ENCODE results near the gene KIF21A. TPM values are rescaled to one million over a fixed set of nuclear protein-coding genes. Genes with fewer than 3 reads are reported as not detected.

The KIF21A gene
- total RNA-seq, 4 donors from 2014 or later, result 19.7 to 56.1 (median 29.4) TPM

DNA sequence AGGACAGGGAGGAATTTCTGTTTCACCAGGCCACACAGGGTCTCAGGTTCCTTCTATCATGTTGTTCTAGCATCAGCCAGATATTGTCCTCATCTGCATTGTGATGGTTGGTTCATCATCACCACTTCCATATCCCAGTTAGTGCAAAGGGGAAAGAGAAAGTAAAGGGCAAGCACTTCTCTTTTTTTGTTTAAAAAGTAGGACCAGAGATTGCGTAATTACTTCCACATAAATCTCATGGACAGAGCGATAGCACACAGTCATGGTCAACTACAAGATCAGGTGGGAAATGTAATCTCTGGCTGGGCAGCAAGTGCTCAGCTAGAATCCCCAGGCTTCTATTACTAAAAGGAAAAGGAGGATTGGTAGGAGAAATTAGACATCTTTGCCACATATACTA is 155.1 kb downstream of the KIF21A start:
- no peak for TF ChIP-seq POLR2A (IDR thresholded peaks at IDR 0.05)
- TF ChIP-seq, protein P1, sequence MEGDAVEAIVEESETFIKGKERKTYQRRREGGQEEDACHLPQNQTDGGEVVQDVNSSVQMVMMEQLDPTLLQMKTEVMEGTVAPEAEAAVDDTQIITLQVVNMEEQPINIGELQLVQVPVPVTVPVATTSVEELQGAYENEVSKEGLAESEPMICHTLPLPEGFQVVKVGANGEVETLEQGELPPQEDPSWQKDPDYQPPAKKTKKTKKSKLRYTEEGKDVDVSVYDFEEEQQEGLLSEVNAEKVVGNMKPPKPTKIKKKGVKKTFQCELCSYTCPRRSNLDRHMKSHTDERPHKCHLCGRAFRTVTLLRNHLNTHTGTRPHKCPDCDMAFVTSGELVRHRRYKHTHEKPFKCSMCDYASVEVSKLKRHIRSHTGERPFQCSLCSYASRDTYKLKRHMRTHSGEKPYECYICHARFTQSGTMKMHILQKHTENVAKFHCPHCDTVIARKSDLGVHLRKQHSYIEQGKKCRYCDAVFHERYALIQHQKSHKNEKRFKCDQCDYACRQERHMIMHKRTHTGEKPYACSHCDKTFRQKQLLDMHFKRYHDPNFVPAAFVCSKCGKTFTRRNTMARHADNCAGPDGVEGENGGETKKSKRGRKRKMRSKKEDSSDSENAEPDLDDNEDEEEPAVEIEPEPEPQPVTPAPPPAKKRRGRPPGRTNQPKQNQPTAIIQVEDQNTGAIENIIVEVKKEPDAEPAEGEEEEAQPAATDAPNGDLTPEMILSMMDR (IDR thresholded peaks at IDR 0.05), result no peak
- no peaks in the 10 kb centered on the region for H3K9me3 ChIP-seq
- no peaks in the 10 kb centered on the region for H3K4me1 ChIP-seq
- 62 to 77% methylated on average over 2 of the region's 2 CpGs for WGBS, 2 donors
- H3K36me3 ChIP-seq, result no peaks in the 10 kb centered on the region
- intact Hi-C loops (cut with DNase I), result no loop called here
- no peaks in the 10 kb centered on the region for H3K27me3 ChIP-seq
- H3K4me3 ChIP-seq, result no peak overlapping the region
- no peak for DNase-seq
- H3K27ac ChIP-seq, result no peak overlapping the region

DNA sequence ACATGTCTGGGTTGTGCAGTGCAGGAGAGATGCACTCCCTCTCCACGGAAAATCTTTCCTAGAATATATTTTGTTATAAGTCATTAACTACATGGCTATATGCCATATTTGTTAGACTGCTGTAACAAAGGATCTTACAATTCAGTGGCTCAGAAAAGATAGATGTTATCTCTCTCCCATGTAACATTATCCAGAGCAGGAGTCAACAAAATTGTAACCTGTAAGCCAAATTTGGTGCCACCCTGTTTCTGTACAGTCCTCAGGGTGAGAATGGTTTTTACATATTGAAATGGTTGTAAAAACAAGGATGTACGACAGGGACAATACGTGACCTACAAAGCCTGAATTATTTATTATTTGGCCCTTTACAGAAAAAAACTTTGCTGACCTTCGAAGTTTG is 155.5 kb downstream of the KIF21A start:
- Histone ChIP-seq H3K4me1 (no peaks in the 10 kb centered on the region), H3K27me3 (no peaks in the 10 kb centered on the region), H3K36me3 (no peaks in the 10 kb centered on the region), H3K4me3 (no peak overlapping the region), H3K9me3 (no peaks in the 10 kb centered on the region), H3K27ac (no peak overlapping the region)
- no peak for DNase-seq
- 66 to 69% methylated on average over 4 of the region's 4 CpGs for WGBS, 2 donors
- intact Hi-C loops (cut with DNase I), result no loop called here
- no peak for TF ChIP-seq POLR2A (IDR thresholded peaks at IDR 0.05)

DNA sequence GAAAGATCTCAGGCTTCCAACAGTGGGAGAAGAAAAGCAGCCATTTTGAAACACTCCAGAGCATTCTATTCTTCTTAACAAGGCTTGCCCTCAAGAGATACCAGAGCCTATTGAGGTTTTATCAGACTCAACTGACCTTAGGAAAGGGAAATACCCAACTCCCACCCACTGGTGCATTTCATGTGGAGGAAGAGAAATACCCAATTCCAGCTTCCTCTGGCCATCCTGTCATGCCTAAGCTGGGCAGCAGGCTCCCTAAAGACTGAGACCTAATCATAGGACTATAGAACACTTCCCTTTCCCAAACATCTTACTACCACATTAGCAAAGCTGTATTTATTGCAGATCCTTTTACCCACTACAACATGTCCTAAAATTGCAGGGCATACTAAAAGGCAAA is 164.5 kb downstream of the KIF21A start:
- no peak overlapping the region for H3K4me3 ChIP-seq
- no peaks in the 10 kb centered on the region for H3K9me3 ChIP-seq
- H3K36me3 ChIP-seq, result no peaks in the 10 kb centered on the region
- peaks cover 0 to 3% (median 0%) of the 10 kb centered on the region in 4 donors for H3K27me3 ChIP-seq
- no peak for DNase-seq
- no peak overlapping the region for H3K27ac ChIP-seq
- no peaks in the 10 kb centered on the region for H3K4me1 ChIP-seq
- TF ChIP-seq, protein P1 (IDR thresholded peaks at IDR 0.05), result no peak
- TF ChIP-seq POLR2A (IDR thresholded peaks at IDR 0.05), result no peak
- intact Hi-C loops (cut with DNase I), result loop anchor here (10.0 kb wide), 1 partner anchor 134 kb away; no protein-coding TSS in a partner anchor

DNA sequence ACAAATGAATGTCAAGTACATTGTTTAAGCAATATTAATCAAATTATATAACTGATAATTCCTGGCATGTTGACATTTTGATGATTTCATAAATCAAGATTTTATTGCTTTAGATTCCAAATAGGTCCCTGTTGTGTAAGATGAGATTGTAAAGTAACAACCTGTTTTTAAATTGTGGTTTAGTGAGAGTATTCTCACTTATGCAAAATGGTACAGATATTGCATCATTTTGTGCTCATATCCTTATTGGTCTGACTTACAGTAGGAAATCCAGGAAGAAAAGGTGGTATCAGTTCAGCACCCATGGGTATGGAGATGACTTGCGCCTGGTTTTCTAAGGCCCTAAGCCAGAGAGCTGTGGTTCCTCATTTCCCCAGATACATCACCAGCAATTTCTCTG is 165.5 kb downstream of the KIF21A start:
- H3K4me3 ChIP-seq, result no peak overlapping the region
- TF ChIP-seq POLR2A (IDR thresholded peaks at IDR 0.05), result no peak
- TF ChIP-seq, protein P1 (IDR thresholded peaks at IDR 0.05), result no peak
- peaks cover 0 to 4% (median 0%) of the 10 kb centered on the region in 4 donors for H3K27me3 ChIP-seq
- intact Hi-C loops (cut with DNase I), result loop anchor here (10.0 kb wide), 1 partner anchor 133 kb away; no protein-coding TSS in a partner anchor
- no peak overlapping the region for H3K27ac ChIP-seq
- H3K9me3 ChIP-seq, result no peaks in the 10 kb centered on the region
- WGBS, 2 donors, result 88 to 94% methylated on average over 1 of the region's 1 CpG
- H3K36me3 ChIP-seq, result no peaks in the 10 kb centered on the region
- no peak for DNase-seq
- H3K4me1 ChIP-seq, result no peaks in the 10 kb centered on the region

DNA sequence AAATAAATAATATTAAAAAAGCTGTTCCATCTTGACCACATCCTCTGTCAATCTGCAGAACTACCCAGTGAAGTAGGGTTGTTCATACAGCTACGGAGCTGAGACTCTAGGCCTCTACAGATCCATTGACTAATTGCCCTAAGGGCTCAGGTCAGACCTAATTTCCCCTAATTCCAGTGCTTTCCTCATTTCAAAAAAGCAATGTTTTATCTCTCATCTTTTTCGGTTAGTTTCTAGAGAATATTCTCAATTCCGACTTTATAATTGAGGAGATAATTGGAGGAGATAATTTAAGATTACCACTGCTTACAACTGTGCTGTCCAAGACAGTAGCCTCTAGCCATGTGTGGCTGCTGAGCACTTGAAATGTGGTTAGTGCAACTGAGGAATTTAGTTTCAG is 167.1 kb downstream of the KIF21A start:
- WGBS, 2 donors, result 77 to 88% methylated on average over 3 of the region's 3 CpGs
- TF ChIP-seq, protein P1 (IDR thresholded peaks at IDR 0.05), result no peak
- no peak for TF ChIP-seq POLR2A (IDR thresholded peaks at IDR 0.05)
- intact Hi-C loops (cut with DNase I), result loop anchor here (10.0 kb wide), 1 partner anchor 131 kb away; no protein-coding TSS in a partner anchor

More for the DNA sequence above, 167.1 kb downstream of the KIF21A start:
- H3K4me3 ChIP-seq, result no peak overlapping the region
- no peaks in the 10 kb centered on the region for H3K36me3 ChIP-seq
- no peak overlapping the region for H3K27ac ChIP-seq
- H3K9me3 ChIP-seq, result no peaks in the 10 kb centered on the region
- H3K4me1 ChIP-seq, result no peaks in the 10 kb centered on the region
- peaks cover 0 to 4% (median 0%) of the 10 kb centered on the region in 4 donors for H3K27me3 ChIP-seq
- no peak for DNase-seq
